T-helper 17 cell (primary cell): ENCODE measurements around the gene KCNJ12. TPM values are rescaled to one million over a fixed set of nuclear protein-coding genes. Genes with fewer than 3 reads are reported as not detected.
"Not testable (repeated sequence)": the region's sequence is repeated elsewhere in the genome, so short reads cannot be mapped to it uniquely, and the experiment has no call there.

Source experiments
- ATAC-seq: fragments of 150-1000 bp; cut with Tn5 transposase; 2 replicates; pipeline ENCODE4 v1.10.0; 2021; ENCODE audit warnings: mild to moderate bottlenecking, moderate library complexity
- DNase-seq, 3 donors: peaks; one replicate each; pipeline versions ENCODE4 v3.0.0 to v3.0.0-alpha.2; 2020 to 2021
- H3K9me3 ChIP-seq: one replicate; pipeline ENCODE4 v1.7.0; 2013; ENCODE audit warnings: low read length, mild to moderate bottlenecking; ENCODE audit not compliant: control insufficient read depth, poor library complexity, severe bottlenecking
- H3K27ac Mint-ChIP-seq: one replicate; pipeline ENCODE4 v1.8.0; 2022; ENCODE audit warnings: mild to moderate bottlenecking, moderate library complexity, mixed read lengths
- H3K27me3 Mint-ChIP-seq: one replicate; pipeline ENCODE4 v1.8.0; 2022; ENCODE audit warnings: mixed read lengths
- H3K36me3 Mint-ChIP-seq: one replicate; pipeline ENCODE4 v1.8.0; 2022; ENCODE audit warnings: low read depth, mixed read lengths
- H3K4me1 Mint-ChIP-seq: one replicate; pipeline ENCODE4 v1.8.0; 2022; ENCODE audit warnings: mild to moderate bottlenecking, mixed read lengths
- H3K4me3 Mint-ChIP-seq: one replicate; pipeline ENCODE4 v1.8.0; 2022; ENCODE audit warnings: mild to moderate bottlenecking, moderate library complexity, mixed read lengths
- total RNA-seq, 4 donors: library from RNA in 2 of 4; stranded (reverse) in 2 of 4; gene quantifications; one replicate each; pipeline ENCODE4 v1.2.3 and lab custom pipeline; 2022 to 2026

The KCNJ12 gene
- total RNA-seq, 2 donors from 2014 or later = 0.12 TPM; not detected in 1

DNA sequence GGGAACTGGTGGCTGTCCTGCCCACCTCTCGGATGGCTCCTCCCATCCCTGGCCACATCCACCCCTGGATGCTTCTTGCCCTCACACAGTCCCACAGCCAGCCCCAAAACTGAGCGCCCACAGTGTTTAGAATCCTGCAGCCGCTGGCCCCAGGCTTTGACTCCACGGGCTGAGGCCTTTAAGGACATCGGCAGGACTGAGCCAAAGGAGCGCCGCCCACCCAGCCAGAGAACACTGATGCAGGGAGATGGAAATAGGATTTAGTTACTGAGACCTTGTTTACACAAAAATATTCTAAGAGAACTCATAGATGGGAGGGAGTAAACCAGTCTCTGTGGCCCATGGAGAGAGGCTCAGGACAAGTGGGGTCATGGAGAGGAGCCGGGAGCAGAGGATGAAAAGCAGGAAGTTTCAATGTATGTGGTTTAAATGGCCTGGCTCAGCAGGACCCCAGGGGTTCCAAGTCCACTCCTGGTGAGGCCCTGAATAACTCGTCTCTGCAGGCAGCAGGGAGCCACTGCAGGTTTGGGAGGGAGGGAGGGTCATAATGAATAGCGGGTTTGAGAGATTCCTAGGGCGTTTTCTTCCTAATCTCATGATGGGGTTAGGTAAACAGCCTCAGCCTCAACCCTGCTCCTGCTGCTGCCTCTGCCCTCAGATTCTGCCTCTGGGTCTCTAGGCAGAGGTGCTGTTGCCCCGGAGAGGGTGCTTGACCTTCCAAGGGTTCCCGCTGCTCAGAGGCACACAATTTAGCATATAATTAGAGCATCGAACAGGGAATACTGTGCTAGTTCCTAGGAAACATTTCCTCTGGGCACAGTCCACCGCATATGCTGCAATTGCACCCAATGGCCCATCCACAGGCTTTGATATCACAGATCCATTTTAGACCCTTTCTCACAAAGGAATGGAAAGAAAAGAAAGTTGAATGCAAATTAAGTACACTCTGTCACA, 61.0 kb downstream of the KCNJ12 start:
- not testable (repeated sequence) for H3K4me3 Mint-ChIP-seq, H3K4me1 Mint-ChIP-seq, H3K36me3 Mint-ChIP-seq, ATAC-seq, H3K27ac Mint-ChIP-seq, DNase-seq, H3K9me3 ChIP-seq
- peaks cover 19% of the 10 kb centered on the region for H3K27me3 Mint-ChIP-seq

DNA sequence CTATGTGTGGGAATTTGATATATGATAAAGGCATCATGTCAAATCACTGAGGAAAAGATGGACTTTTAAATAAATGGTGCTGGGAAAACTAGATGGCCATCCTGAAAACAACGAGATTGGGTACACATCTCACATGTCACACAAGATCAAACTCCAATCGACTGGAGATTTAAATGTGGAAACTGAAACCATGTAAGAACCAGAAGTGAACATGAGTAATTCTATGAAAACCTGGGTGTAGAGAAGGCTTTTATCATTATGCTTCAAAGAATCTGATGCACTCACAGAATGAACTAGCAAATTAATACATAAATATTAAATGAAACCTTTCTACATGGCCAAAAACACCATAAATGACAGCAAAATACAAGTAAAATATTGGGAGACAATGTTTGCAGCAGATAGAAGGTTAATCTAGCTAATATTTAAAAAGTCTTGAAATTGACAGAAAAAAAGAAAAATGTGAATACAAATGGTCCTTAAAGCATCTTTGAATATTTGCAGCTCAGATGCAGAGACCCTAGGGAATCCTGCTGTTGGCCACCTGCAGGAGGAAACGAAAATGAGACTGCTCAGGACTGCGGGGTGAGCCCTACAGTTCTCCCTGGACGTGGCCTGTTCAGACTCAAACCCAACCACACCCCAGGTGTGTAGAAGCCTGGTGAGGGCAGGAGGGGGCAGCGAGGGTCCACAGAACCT, 62.3 kb downstream of the KCNJ12 start:
- not testable (repeated sequence) for H3K27ac Mint-ChIP-seq

DNA sequence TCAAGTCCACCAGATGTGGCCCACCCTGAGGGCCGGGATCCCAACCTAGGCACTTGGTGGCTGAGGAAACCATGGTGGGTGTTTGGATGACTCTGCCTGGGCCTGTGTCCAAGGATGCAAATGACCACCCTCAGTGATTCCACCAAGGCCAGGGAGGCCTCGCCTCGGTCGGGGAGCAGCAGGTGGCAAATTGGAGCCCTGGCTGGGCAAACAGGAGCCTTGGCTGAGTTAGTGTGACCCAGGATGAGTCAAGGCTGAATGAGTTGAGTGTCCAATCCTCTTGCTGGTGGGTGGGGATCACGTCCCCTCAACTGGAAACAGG, 62.8 kb downstream of the KCNJ12 start:
- not testable (repeated sequence) for H3K4me3 Mint-ChIP-seq, ATAC-seq, H3K4me1 Mint-ChIP-seq, DNase-seq, H3K9me3 ChIP-seq, H3K27ac Mint-ChIP-seq, H3K36me3 Mint-ChIP-seq
- H3K27me3 Mint-ChIP-seq = peaks cover 11% of the 10 kb centered on the region

More for the DNA sequence above, 62.3 kb downstream of the KCNJ12 start:
- not testable (repeated sequence) for H3K4me3 Mint-ChIP-seq, H3K9me3 ChIP-seq, H3K4me1 Mint-ChIP-seq, H3K36me3 Mint-ChIP-seq, ATAC-seq, DNase-seq
- H3K27me3 Mint-ChIP-seq = peaks cover 15% of the 10 kb centered on the region

DNA sequence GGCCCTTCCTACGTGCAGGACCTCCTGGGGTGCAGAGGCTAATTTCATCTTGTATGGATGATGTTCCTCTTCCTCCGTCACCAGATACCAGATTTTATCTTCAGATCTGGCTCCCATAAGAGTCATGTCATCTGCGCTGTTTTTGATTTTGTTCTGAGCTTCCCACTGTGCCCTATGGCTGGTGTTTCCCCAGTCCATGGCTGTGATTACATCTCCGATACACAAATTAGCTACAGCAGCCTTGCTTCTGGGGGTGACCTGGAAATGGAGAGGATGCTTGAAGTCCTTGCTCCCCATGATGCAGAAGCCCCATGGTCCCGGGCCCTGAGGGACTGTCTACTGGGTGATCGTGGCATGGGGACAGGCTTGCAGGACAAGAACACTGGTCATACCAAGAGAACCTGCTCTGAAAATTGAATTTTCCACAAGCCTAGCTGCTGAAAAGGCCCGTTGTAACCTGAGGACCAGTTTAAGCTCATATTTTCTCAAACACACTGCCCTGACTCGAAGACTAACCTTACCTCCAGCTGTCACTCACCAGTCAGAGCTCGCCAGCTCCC, 69.0 kb downstream of the KCNJ12 start:
- no peaks in the 10 kb centered on the region for H3K9me3 ChIP-seq
- ATAC-seq (no peak), DNase-seq (no peak)
- peaks cover 29% of the 10 kb centered on the region for H3K27me3 Mint-ChIP-seq
- no peak overlapping the region for H3K4me3 Mint-ChIP-seq
- no peak overlapping the region for H3K27ac Mint-ChIP-seq
- H3K36me3 Mint-ChIP-seq = no peaks in the 10 kb centered on the region
- no peaks in the 10 kb centered on the region for H3K4me1 Mint-ChIP-seq

DNA sequence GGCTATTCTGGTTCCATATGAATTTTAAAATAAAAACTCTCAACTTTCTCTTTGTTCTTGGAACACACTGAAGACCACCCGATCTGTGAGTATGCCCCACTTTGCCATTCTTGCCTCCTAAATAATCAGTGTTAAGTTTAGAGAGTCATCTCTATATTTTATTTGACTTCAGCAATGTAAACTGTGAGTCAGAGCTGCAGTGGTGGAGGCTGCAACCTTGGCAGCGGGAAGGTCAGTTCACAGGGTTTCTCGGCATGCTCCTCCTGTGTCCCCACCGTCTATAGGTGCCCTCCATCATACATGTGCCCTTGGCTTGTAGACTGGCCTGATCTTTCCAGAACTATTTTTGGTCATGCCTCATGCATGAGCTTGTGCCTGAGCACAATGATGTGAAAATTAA, 71.4 kb downstream of the KCNJ12 start:
- not testable (repeated sequence) for H3K27ac Mint-ChIP-seq, H3K36me3 Mint-ChIP-seq, H3K9me3 ChIP-seq, ATAC-seq, H3K4me3 Mint-ChIP-seq, H3K4me1 Mint-ChIP-seq, DNase-seq
- H3K27me3 Mint-ChIP-seq = peaks cover 34% of the 10 kb centered on the region

DNA sequence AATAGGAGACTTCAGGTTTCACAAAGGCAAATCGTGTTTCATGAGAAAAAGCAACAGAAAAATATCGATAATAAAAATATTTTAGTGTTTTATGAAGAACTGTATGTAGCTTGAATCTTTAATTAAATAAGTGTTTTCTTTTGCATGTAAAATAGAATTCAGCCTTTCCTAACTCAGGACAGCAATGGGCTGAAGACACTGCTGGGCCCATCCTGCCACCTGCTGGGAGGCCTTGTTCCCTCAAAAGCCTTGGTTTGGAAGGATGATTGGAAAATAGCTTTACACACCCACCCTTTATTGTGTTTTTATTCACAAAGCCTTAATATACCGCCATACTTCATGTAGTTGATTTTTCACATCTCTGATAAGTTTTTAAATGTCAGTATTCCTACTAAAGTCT, 73.7 kb downstream of the KCNJ12 start:
- H3K4me3 Mint-ChIP-seq, H3K9me3 ChIP-seq, DNase-seq, ATAC-seq, H3K36me3 Mint-ChIP-seq, H3K4me1 Mint-ChIP-seq, H3K27ac Mint-ChIP-seq: not testable (repeated sequence)
- peaks cover 42% of the 10 kb centered on the region for H3K27me3 Mint-ChIP-seq

DNA sequence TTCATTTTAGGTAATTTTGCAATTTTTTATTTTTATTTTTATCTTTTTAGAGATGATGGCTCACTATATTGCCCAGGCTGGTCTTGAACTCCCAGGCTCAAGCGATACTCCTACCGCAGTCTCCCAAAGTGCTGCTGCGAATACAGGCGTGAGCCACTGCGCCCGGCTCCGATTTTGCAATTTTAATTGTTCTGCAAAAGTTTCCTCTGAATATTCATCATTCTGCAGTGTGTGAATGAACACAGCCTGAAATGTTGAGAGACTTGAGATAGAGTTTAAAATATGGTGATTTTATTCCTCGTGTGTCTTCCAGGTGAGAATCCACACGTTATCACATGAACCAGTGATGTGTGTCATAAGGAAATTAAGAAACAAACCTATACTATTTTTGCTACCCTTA, 75.8 kb downstream of the KCNJ12 start:
- ATAC-seq = no peak

DNA sequence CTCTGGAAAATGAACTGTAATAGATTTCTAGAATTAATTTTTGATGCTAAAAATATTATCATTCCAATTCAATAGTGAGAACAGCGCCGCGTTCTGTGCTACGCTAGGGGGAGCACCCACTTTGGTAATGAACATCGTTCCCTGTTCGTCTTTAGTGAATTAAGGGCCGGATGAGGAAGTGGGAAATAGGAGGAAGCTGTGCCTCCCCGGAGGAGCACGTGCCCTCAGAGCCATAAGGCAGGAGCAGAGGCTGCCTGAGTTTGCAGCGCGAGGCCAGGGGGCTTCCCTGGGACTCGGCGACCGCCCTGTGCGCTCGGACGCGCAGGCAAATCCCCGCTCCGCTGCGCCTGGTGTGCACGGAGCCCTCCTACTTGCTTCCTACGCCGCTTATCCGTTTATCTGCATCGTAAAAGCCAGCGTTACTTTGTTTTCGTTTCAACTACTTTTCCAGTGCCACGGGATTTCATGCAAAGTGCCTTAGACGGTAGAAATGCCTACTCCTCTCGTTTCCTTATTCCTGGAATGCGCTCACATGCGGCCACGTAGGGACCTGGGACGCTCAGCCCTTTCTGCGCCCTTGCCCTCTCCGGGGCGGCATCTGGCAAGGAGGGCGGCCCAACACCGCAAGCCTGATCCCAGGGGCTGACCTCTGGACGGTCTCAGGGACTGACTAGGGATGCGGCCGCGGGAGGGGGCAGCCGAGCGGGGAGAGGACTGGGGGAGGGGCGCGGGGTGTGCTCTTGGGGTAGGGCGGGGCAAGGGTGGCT, 76.4 kb downstream of the KCNJ12 start:
- ATAC-seq = no peak
- H3K9me3 ChIP-seq = no peaks in the 10 kb centered on the region
- H3K27me3 Mint-ChIP-seq = peaks cover 31% of the 10 kb centered on the region
- no peak for DNase-seq
- H3K4me1 Mint-ChIP-seq = peaks cover 16% of the 10 kb centered on the region
- H3K36me3 Mint-ChIP-seq = no peaks in the 10 kb centered on the region
- peak overlapping the region; percentile 60 for H3K4me3 Mint-ChIP-seq
- no peak overlapping the region for H3K27ac Mint-ChIP-seq

More for the DNA sequence above, 75.8 kb downstream of the KCNJ12 start:
- Mint-ChIP-seq H3K4me1 (peaks cover 11% of the 10 kb centered on the region), H3K27me3 (peaks cover 37% of the 10 kb centered on the region), H3K27ac (no peak overlapping the region), H3K4me3 (no peak overlapping the region), H3K36me3 (no peaks in the 10 kb centered on the region)
- no peak for DNase-seq
- no peaks in the 10 kb centered on the region for H3K9me3 ChIP-seq

DNA sequence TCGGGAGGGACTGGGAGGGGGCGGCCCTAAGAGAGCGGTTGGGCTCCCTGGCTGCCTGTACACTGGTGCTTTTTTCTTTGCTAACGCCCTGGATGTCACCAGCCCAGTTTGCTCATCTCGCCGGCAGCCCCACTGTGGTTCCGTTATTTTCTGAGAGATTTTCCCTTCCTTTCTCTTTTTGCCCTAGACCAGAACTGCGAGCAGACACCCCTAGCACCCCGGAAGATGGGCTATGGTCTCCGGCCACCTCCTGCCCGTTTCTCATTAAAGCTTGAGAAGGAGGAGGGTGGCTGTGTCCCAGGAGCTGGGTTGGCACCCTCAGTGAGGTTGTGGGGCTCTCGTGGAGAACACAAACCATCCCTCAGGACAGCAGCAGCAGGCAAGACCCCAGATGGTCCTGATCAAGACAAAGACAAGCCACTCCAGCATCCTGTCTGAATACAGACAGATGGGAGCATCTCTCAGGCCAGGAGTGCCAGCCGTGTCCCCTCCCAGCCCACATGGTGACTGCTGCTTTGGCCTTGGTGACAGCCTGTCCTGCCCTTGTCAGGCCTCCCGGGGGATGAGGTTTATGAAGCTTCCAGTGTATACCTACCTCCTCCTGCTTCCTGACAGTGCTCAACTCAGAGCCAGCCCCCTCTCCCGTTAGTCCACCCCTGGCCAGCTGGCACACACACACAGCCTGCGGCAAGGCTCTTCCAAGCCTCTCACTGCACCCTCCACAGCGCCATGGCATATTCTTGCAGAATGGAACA, 77.2 kb downstream of the KCNJ12 start:
- H3K27me3 Mint-ChIP-seq = peaks cover 26% of the 10 kb centered on the region
- no peak overlapping the region for H3K4me3 Mint-ChIP-seq
- ATAC-seq = no peak
- no peak overlapping the region for H3K27ac Mint-ChIP-seq
- H3K36me3 Mint-ChIP-seq = no peaks in the 10 kb centered on the region
- H3K9me3 ChIP-seq = no peaks in the 10 kb centered on the region
- peaks cover 17% of the 10 kb centered on the region for H3K4me1 Mint-ChIP-seq
- DNase-seq = no peak

DNA sequence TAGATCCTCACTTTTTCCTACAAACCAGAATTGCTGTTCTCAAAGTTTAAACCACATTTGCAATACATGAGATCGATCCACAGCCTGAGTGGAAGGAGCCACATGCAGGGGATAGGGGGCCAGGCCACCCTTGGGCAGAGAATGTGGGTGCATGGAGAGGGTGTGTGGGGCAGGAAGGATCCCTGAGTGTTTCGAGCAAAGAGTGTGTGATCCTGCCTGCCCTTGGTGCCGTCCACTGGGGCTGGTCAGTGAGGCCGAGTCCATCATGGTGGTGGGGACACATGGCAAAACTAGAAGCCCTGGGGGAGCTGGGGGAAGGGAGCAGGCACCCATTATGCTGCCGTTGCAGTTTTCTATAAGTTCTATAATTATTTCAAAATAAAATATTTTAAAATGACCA, 77.8 kb downstream of the KCNJ12 start:
- not testable (repeated sequence) for ATAC-seq, H3K36me3 Mint-ChIP-seq, H3K27ac Mint-ChIP-seq, DNase-seq, H3K4me3 Mint-ChIP-seq, H3K9me3 ChIP-seq
- Mint-ChIP-seq H3K4me1 (peaks cover 17% of the 10 kb centered on the region), H3K27me3 (peaks cover 21% of the 10 kb centered on the region)

DNA sequence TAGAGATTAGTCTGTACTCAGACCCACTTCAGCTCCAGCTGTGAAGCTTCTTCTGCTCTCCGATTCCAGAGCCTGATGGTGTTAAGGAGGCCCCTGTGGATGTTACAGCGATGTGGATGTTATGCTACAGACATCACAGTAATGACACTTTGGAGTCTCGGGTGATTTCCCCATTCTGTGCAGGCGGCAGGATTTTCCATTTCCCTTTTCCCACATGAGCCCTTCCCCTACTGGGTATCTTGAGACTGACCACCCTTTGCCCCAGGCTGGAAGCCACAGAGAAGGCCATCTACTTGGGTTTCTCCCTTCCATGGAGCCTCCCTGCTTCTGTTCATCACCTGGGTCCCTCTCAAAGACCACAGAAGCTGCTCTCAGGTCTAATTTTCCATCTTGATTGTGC, 78.3 kb downstream of the KCNJ12 start:
- ATAC-seq (no peak), DNase-seq (no peak)
- H3K4me3 Mint-ChIP-seq = peak overlapping the region; percentile 15
- no peaks in the 10 kb centered on the region for H3K9me3 ChIP-seq
- H3K27me3 Mint-ChIP-seq = peaks cover 19% of the 10 kb centered on the region
- H3K27ac Mint-ChIP-seq = no peak overlapping the region
- H3K36me3 Mint-ChIP-seq = no peaks in the 10 kb centered on the region
- peaks cover 17% of the 10 kb centered on the region for H3K4me1 Mint-ChIP-seq

DNA sequence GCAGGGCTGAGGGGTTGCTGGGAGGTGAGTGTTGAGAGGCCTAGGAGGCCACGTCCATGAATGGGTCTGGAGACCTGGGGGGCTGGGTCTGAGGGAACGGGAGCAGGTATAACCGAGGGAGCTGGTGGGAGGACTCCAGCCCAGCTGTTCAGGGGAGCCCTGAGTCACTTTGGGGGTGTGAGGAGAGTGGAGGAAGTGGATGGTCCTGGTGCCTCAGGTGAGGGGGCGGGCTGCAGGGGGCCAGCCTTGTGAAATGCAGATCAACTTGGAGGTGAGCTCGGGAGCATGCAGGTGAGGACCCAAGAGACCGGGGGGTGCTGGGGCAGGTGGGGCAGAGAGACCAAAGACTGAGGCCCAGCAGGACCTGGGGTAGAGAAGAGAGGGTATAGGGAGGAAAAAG, 79.6 kb downstream of the KCNJ12 start:
- Mint-ChIP-seq H3K27me3 (peaks cover 8% of the 10 kb centered on the region), H3K4me1 (peaks cover 17% of the 10 kb centered on the region), H3K4me3 (no peak overlapping the region), H3K36me3 (no peaks in the 10 kb centered on the region), H3K27ac (no peak overlapping the region)
- ATAC-seq (no peak), DNase-seq (no peak)
- H3K9me3 ChIP-seq = no peaks in the 10 kb centered on the region
